ENCODE results near the gene SOX12.

- no peak for TF ChIP-seq ATF3 (IDR thresholded peaks at IDR 0.05)
- TF ChIP-seq EZH2phosphoT487 (IDR thresholded peaks at IDR 0.05; ENCODE audit: borderline replicate concordance) = no peak
- no peak for TF ChIP-seq CTCF (IDR thresholded peaks at IDR 0.05 in 2 of 3, conservative IDR thresholded peaks at IDR 0.05 in 1 of 3; ENCODE audit: borderline replicate concordance in 1 of 3, insufficient read depth in 1 of 3, low read depth in 2 of 3, low read length in 2 of 3)
- no peak for TF ChIP-seq POLR2A (IDR thresholded peaks at IDR 0.05; ENCODE audit: borderline replicate concordance, extremely low read depth, insufficient read depth, insufficient read length)
- TF ChIP-seq, protein P1, sequence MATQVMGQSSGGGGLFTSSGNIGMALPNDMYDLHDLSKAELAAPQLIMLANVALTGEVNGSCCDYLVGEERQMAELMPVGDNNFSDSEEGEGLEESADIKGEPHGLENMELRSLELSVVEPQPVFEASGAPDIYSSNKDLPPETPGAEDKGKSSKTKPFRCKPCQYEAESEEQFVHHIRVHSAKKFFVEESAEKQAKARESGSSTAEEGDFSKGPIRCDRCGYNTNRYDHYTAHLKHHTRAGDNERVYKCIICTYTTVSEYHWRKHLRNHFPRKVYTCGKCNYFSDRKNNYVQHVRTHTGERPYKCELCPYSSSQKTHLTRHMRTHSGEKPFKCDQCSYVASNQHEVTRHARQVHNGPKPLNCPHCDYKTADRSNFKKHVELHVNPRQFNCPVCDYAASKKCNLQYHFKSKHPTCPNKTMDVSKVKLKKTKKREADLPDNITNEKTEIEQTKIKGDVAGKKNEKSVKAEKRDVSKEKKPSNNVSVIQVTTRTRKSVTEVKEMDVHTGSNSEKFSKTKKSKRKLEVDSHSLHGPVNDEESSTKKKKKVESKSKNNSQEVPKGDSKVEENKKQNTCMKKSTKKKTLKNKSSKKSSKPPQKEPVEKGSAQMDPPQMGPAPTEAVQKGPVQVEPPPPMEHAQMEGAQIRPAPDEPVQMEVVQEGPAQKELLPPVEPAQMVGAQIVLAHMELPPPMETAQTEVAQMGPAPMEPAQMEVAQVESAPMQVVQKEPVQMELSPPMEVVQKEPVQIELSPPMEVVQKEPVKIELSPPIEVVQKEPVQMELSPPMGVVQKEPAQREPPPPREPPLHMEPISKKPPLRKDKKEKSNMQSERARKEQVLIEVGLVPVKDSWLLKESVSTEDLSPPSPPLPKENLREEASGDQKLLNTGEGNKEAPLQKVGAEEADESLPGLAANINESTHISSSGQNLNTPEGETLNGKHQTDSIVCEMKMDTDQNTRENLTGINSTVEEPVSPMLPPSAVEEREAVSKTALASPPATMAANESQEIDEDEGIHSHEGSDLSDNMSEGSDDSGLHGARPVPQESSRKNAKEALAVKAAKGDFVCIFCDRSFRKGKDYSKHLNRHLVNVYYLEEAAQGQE (IDR thresholded peaks at IDR 0.05; ENCODE audit: low read depth) = no peak
- TF ChIP-seq EZH2 (IDR thresholded peaks at IDR 0.05) = no peak
- TF ChIP-seq POLR2AphosphoS5 (IDR thresholded peaks at IDR 0.05; ENCODE audit: low read depth, low read length) = no peak
- no peak for TF ChIP-seq CEBPB (IDR thresholded peaks at IDR 0.05; ENCODE audit: low read depth)
- TF ChIP-seq ZBTB33 (IDR thresholded peaks at IDR 0.05; ENCODE audit: extremely low read depth, insufficient replicate concordance, low read length) = no peak
These were observed 31.4 kb downstream of the SOX12 start for GRCh38 chr20:356745-357144.

All from HCT116 (cell line).